ENCODE results near the gene MAOA.
"Not testable (repeated sequence)": the region's sequence is repeated elsewhere in the genome, so short reads cannot be mapped to it uniquely, and the experiment has no call there.

The MAOA gene

GRCh38 chrX:43717161-43717560, 61.1 kb downstream of the MAOA start:
- DNase-seq, result no peak

GRCh38 chrX:43718081-43718480, 62.0 kb downstream of the MAOA start:
- DNase-seq, result no peak

GRCh38 chrX:43718546-43718945, 62.4 kb downstream of the MAOA start:
- DNase-seq, result no peak

- no peak for DNase-seq
Measured at GRCh38 chrX:43718956-43719355, 62.9 kb downstream of the MAOA start.

GRCh38 chrX:43720082-43720481, 64.0 kb downstream of the MAOA start:
- no peak for DNase-seq

- DNase-seq, result no peak
Measured at GRCh38 chrX:43720961-43721360, 64.9 kb downstream of the MAOA start.

- DNase-seq, result not testable (repeated sequence)
Measured at GRCh38 chrX:43725227-43725626, 69.1 kb downstream of the MAOA start.

- not testable (repeated sequence) for DNase-seq
Measured at GRCh38 chrX:43727254-43727653, 71.2 kb downstream of the MAOA start.

- no peak for DNase-seq
Measured at GRCh38 chrX:43728002-43728401, 71.9 kb downstream of the MAOA start.

GRCh38 chrX:43728966-43729365, 72.9 kb downstream of the MAOA start:
- DNase-seq, result no peak

GRCh38 chrX:43731086-43731485, 75.0 kb downstream of the MAOA start:
- no peak for DNase-seq

GRCh38 chrX:43733699-43734098, 77.6 kb downstream of the MAOA start:
- no peak for DNase-seq

GRCh38 chrX:43734444-43734843, 78.3 kb downstream of the MAOA start:
- no peak for DNase-seq

GRCh38 chrX:43735534-43735933, 79.4 kb downstream of the MAOA start:
- no peak for DNase-seq

- DNase-seq, result no peak
Measured at GRCh38 chrX:43735957-43736356, 79.9 kb downstream of the MAOA start.

- no peak for DNase-seq
Measured at GRCh38 chrX:43741843-43742573, 85.9 kb downstream of the MAOA start.

GRCh38 chrX:43743100-43743822, 87.2 kb downstream of the MAOA start:
- DNase-seq, result no peak

GRCh38 chrX:43744284-43744683, 88.2 kb downstream of the MAOA start:
- no peak for DNase-seq

- no peak for DNase-seq
Measured at GRCh38 chrX:43745938-43746721, 90.0 kb downstream of the MAOA start.

- DNase-seq, result no peak
Measured at GRCh38 chrX:43747476-43747875, 91.4 kb downstream of the MAOA start.

- peak in 36 of 56 donors; percentile 0 to 57 (median 3) for DNase-seq
Measured at GRCh38 chrX:43750248-43750676, 94.2 kb downstream of the MAOA start.

GRCh38 chrX:43753637-43754036, 97.5 kb downstream of the MAOA start:
- DNase-seq, result no peak

Measured in amygdala (tissue), 56 donors.